Muscle of back (tissue), 11 donors: ENCODE data around the gene LRWD1. TPM values are rescaled to one million over a fixed set of nuclear protein-coding genes. Genes with fewer than 3 reads are reported as not detected.
A peak's percentile ranks its signal among the peaks of the same experiment; 100 is the strongest.
"Not testable (repeated sequence)": the region's sequence is repeated elsewhere in the genome, so short reads cannot be mapped to it uniquely, and the experiment has no call there.

Experiments used
- DNase-seq, 3 donors: peaks; one replicate each; pipeline versions ENCODE4 v3.0.0 to v3.0.0-alpha.2; 2013
- polyA plus RNA-seq, 10 donors: library from polyadenylated mRNA; unstranded; fragments of 120-200 nt; gene quantifications; one replicate each; pipeline ENCODE4 v1.2.1, GENCODE V29; 2013; ENCODE audit not compliant: insufficient read length in 10 of 10

The LRWD1 gene
- polyA plus RNA-seq, 10 donors = 8.5 to 16.0 (median 10.7) TPM

DNA sequence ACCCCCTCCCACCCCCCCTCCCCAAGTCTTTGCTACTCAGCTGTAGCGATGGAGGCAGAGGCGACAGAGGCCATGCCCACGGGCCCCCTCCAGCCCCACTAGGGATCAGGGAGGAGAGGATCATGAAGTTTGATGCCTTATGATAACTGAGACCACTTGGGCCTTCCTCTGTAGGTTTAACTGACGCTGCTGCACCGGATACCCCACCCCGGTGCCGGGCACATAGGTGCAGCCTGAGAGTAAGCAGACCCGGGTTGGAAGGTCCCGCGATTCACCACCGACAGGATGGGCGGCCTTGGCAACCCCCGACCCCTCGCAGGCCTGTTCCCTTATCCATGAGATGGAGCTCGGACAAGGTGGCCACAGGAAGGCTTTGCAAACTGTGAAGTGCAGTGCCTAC, 29.2 kb downstream of the LRWD1 start:
- not testable (repeated sequence) for DNase-seq

DNA sequence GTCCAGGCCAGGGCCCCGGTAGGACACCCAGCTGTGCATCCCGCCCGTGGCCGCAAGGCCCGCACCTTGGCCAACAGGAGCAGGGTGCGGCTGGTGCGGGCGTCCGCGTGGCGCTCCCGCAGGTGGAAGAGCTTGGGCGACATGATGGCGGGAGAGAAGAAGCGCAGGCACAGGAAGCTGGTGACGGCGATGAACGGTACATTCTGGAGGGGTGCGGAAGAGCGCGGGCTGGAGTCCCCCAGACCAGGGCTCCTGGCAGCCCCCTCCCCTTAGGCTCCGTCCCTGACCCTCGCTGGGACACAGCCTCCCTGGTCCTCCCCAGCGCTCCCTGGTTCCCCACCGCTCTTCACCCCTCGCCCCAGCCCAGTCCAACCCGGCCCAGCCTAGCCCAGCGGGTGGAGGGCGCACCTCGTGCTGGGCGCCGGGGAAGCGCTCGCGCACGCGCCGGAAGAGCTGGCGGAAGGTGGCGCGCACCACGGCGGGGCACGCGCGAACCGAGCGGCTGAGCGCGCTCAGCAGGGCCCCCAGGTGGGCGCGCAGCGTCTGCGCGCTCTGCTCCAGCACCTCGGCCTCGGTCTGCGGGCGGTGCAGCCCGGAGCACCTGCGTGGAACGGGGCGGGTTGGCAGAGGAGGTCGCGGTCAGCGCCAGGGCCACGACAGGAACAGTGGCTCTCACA, 29.8 kb downstream of the LRWD1 start:
- DNase-seq = not testable (repeated sequence)

DNA sequence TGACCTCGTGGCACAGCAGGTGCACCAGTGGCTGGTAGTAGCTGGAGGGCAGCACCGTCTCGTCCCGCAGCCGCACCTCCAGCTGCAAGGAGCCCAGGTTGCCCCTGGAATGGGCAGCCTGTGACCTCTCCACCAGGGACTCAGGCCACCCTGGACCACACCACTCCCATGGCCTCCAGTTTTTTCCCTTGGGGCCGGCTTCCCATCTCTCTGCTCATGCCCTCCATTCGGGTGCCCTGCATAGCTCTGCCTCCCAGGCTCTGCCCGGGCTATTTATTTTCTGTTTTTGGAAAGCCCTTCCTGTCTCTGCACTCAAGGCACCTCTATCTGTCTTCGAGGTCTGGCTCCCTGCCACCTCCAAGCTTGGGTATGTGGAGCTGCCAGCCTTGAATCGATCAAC, 32.1 kb downstream of the LRWD1 start:
- not testable (repeated sequence) for DNase-seq

DNA sequence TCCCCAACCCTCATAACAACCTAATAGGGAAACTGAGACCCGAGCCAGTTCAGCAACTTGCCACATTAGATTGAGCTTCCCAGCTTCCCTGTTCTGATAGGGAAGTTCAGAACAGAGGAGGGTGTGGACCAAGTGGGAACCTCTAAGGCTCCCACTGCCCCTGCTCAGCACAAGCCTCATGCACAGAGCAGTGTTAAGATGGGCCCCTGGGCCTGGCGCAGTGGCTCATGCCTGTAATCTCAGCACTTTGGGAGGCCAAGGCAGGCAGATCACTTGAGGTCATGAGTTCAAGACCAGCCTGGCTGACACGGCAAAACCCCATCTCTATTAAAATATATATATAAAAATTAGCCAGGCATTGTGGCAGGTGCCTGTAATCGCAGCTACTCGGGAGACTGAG, 32.5 kb downstream of the LRWD1 start:
- not testable (repeated sequence) for DNase-seq

DNA sequence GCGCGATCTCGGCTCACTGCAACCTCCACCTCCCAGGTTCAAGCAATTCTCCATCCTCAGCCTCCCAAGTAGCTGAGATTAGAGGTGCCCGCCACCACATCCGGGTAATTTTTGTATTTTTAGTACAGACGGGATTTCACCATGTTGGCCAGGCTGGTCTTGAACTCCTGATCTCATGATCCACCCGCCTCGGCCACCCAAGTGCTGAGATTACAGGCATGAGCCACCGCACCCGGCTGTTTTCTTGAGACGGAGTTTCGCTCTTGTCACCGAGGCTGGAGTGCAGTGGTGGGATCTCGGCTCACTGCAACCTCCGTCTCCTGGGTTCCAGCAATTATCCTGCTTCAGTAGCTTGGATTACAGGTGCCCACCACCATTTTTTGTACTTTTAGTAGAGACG, 33.5 kb downstream of the LRWD1 start:
- DNase-seq = not testable (repeated sequence)

DNA sequence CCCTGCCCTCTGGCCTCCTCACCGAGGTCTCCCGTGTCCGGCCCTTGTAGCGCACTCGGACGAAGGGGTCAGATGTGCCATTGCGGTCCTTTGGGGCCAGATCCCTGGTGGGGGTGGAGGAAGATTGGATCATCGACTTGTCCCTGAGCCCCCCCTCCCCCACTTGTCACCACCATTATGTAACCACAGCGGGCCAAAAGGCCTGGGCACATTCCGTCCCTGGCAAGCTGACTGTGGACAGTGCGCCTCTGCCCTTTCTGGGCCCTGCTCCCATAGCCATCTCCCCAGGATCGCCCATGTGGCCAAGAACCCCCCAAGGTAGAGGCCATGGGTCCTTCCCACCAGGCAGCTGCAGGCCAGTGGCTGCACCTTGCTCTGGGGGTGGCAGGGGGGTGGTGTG, 38.4 kb downstream of the LRWD1 start:
- not testable (repeated sequence) for DNase-seq

DNA sequence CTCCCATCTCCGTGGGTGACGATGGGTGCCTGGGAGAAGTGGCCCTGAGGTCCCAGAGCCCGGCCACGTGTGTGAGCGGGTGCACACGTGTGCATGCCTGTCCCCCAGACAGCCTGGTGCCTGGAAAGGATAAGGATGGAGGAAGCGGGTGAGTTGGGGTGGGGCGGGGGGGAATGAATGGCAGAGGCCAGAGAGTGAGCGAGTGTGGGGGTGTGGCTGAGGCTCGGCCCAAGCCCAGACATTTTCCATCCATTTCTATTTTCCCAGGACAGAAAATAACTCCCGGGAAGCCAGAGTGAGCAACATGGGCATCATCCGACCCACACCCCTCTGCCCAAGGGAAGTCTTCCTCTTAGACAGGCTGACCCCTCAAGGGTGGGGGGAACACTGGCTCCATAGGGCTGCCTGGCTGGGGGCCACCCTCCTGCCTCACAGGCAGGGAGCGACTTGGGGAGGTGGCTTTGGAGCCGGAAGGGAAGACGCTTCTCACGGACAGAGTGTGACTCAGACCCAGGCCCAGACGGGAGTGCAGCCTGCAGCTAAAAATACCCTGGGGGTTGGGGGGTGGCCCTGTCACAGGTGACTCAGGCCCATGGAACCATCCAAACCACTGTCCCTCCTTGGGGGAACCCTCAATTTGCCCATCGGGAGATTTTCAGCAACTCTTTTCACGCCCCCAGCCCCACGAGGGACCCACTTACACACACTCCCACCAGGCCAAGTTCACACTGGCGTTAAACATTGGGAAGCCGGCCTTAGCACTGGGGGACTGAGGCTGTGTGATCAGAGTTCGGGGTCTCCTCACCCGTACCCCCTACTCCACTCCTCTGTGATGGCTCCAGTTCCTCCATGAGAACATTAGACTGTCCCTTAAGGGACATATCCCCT, 40.8 kb downstream of the LRWD1 start:
- DNase-seq = not testable (repeated sequence)

DNA sequence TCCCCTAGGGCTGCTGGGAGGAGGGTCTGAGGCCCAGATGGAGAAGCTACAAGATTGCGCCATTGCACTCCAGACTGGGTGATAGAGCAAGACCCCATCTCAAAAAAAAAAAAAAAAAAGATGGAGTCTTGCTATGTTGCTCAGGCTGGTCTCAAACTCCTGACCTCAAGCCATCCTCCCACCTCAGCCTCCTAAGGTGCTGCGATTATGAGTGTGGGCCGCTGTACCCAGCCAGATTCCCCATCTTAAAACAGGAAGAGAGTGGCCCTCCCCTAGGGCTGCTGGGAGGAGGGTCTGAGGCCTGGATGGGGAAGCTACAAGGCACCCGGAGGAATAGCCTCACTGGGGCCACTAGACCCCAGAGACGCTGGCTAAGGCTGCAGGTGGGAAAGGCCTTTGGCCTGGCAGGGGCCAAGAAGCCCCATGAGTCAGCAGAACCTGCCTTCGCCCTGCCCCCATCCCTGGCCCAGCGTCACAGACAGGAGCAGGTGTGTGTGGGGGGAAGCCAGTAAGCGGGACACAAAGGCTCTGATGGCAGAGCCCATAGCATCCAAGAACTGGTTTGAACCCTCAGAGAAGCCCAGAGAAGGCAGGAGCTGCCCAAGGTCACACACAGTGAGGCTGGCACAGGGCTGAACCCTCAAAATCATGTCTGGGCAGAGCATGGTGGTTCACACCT, 42.8 kb downstream of the LRWD1 start:
- not testable (repeated sequence) for DNase-seq

DNA sequence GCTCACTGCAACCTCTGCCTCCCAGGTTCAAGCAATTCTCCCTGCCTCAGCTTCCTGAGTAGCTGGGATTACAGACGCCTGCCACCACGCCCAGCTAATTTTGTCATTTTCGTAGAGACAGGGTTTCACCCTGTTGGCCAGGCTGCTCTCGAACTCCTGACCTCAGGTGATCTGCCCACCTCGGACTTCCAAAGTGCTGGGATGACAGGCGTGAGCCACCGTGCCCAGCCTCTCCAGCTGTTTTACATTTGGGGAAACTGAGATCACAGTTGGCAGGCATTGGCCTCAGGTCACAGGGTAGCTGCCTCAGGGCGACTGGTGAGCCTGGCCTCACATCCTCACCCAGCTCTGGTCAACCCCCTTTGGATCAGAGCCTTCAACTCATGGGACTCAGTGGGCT, 45.8 kb downstream of the LRWD1 start:
- DNase-seq = not testable (repeated sequence)

DNA sequence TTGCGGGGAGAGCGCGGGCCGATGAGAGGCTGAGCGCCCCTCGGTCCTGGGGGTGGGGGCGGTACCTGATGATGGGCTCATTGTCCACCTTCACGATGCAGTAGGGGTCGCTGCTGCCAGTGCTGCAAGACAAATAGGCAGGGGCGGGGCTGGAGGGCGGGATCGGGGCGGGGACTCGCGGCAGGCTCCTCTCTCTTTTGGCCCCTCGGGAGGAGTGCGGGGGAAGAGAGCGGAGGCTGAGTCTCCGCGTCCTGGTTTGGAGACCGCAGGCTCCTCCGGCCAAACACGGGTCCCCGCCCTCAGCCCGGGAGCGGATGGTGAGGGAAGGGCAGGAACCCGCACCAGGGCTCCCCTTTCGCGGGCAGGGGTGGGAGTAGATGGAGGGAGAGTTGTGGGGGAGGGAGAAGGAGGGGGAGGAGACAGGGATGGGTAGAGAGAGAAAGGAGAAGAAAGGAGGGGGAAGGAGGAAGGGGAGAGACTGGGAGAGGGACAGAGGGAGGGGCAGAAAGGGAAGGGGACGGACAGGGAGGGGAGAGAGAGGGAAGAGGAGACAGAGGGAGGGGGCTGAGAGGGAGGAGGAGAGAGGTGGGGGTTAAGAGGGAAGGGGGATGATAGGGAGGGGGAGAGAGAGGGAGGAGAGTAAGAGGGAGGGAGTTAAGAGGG, 47.2 kb downstream of the LRWD1 start:
- not testable (repeated sequence) for DNase-seq

DNA sequence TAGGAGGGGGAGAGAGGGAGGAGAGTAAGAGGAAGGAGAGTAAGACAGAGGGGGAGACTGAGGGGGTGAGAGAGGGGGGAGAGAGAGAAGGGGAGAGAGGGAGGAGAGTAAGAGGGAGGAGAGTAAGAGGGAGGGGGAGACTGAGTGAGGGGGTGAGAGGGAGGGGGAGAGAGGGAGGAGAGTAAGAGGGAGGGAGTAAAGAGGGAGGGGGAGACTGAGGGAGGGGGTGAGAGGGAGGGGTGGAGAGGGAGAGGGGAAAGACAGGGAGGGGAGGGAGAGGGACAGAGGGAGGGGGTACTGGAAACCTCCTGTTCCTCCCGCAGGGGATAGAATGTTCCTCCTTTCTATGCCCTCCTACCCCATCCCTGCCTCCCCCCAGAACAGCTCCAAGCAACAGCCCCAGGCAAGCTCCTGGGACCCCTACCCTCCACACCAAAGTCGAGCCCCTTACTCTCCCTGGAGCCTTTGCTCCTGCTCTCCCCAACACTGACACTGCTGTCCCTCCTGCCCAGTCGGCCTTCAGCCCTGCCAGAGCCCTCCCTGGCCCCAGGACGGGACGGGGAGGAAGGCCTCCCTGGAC, 47.9 kb downstream of the LRWD1 start:
- DNase-seq = peak; percentile 85 to 95 (median 93)

DNA sequence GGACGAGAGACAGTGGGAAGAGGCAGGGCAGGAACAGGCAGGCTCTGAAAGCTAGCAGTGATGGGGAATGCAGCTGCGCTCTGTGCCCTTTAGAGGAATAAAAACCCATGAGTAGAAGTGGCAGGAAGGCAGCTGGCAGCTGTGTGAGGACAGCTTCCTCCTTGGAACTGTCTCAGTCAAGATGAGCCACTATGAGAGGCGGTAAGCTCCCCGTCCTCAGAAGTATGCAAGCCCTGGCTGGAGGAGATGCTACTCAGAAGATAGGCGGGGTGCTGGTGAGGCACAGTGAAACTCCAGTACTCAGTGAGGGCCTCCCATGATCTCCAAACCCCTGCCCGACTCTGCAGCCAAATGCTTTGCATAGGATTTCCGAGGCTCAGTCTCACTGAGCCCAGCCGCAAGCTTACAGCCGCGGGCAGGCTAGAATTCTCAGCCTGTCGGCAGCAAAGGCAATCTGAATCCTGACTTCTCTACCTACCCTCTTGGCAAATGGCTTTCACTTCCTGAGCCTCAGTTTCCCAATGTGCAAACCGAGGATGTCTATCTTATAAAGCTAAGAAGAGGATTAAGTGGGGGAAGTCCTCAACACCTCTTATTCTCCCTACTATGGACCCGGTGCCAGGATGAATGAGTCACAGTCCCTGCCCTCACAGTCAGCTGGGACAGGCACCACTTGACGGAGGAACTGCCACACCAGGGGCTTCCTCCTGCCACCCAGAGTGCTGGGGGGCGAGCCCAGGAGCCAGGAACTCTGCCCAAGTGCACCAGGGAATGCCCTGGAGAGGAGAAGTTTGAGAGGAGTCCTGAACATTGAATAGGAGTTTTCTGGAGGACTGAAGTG, 50.3 kb downstream of the LRWD1 start:
- DNase-seq = not testable (repeated sequence)

DNA sequence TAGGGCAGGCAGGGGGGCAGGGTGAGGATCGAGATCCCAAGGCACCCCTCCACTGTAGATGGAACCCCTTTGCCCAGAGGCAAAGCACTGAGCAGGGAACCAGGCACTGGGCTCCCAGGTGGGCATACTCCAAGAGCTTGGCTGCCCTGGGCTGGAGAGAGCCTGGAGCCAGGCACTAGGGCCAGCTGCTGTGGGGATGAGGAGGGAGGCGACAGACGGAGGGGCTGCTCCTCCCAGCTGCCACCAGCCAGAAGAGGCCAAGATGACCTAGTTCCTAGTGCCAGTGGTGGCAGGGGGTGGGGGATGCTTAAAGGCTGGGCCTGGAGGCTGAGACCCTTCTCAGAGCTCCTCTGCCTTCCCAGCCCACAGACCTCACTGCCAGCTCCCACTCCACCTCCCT, 51.1 kb downstream of the LRWD1 start:
- not testable (repeated sequence) for DNase-seq

DNA sequence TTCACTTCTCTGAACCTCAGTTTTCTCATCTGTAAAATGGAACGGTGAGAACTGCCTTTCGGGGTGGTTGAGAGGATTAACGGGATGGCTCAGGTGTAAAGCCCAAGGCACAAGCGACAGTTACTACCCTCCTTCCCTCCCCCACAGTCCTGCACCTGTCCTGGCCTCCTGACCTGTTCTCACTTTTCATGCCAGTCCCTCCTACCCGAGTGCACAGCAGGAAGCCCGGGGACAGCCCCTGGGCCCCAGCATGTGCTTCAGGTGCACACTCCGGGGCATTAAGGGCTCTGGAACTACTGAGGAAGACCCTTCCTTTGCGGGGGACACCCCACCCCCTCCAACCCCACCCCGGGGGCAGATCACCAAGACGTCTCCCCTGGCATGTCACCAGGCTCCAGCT, 52.2 kb downstream of the LRWD1 start:
- not testable (repeated sequence) for DNase-seq

DNA sequence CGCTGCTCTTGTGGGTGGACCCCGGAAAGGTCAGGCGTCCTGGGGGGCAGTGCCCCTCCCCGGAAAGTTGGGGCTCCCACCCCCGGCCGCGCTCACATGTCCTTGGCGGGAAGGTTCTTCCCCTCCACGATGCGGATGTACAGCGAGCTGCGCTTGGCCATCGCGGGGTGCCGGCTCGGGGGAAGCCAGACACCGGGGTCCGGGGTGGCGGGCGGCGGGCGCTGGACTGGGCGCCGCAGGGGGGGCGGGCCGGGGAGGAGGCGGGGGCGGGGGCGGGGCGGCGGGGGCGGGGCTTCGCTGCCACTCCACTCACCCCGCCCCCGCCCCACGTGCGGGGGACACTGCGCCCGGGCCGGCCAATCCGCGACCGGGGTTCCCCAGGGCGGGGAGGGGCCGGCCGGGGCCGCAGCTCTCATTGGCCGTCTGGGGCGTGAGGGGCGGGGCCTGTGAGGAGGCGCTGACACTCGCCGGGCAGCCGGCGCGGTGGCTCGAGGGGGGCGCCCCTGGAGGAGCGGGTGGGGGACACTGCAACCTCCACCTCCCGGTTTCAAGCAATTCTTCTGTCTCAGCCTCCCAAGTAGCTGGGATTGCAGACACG, 52.9 kb downstream of the LRWD1 start, which contains the start of gene RASA4B:
RASA4B (minus strand) TSS at position 228 of the 598 bp plus-strand sequence; CDS start at position 161, 67 bp downstream.
- peak in 1 of 3 donors; percentile 2 for DNase-seq

DNA sequence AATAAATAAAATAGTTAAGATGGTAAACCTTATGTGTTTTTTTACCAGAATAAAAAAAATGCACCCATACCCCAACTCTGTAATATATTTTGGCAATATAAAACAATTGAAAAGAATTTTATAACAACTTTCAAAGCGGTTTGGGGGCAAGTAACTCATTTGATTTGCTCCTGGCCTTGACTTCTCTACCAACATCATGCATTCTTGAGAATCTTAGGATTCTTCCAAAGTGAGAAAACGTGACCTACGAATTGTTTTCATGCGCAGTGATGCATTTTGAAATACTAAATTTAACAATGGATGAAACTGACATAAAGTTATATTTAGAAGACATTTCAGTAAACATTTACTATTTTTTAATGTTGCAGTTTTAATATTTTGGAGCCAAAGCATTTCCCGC, 56.0 kb downstream of the LRWD1 start:
- DNase-seq = not testable (repeated sequence)
